NOMO-1 treated with dmso at 0.1 percent for 144 hours (cell line): ENCODE data around the gene MSH2.
A peak's percentile ranks its signal among the peaks of the same experiment; 100 is the strongest.
"Not testable (repeated sequence)": the region's sequence is repeated elsewhere in the genome, so short reads cannot be mapped to it uniquely, and the experiment has no call there.

ENCODE experiments used
- DNase-seq: peaks from one replicate; lab custom pipeline; 2025; ENCODE audit not compliant: unreplicated experiment; lab: John Stamatoyannopoulos, UW

MSH2 gene

DNA sequence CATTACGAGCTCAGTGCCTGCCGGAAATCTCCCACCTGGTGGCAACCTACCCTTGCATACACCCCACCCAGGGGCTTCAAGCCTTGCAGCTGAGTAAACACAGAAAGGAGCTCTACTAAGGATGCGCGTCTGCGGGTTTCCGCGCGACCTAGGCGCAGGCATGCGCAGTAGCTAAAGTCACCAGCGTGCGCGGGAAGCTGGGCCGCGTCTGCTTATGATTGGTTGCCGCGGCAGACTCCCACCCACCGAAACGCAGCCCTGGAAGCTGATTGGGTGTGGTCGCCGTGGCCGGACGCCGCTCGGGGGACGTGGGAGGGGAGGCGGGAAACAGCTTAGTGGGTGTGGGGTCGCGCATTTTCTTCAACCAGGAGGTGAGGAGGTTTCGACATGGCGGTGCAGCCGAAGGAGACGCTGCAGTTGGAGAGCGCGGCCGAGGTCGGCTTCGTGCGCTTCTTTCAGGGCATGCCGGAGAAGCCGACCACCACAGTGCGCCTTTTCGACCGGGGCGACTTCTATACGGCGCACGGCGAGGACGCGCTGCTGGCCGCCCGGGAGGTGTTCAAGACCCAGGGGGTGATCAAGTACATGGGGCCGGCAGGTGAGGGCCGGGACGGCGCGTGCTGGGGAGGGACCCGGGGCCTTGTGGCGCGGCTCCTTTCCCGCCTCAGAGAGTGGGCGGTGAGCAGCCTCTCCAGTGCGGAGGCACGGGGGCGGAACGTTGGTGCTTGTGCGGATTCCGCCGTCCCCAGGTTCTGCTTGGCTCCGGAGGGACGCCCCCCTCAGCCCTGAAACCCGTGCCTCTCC, at the start of gene MSH2:
TSS of gene MSH2 (plus strand) at position 352 of the 804 bp plus-strand sequence. CDS start at position 388, 36 bp downstream.
- peak; percentile 94 for DNase-seq

DNA sequence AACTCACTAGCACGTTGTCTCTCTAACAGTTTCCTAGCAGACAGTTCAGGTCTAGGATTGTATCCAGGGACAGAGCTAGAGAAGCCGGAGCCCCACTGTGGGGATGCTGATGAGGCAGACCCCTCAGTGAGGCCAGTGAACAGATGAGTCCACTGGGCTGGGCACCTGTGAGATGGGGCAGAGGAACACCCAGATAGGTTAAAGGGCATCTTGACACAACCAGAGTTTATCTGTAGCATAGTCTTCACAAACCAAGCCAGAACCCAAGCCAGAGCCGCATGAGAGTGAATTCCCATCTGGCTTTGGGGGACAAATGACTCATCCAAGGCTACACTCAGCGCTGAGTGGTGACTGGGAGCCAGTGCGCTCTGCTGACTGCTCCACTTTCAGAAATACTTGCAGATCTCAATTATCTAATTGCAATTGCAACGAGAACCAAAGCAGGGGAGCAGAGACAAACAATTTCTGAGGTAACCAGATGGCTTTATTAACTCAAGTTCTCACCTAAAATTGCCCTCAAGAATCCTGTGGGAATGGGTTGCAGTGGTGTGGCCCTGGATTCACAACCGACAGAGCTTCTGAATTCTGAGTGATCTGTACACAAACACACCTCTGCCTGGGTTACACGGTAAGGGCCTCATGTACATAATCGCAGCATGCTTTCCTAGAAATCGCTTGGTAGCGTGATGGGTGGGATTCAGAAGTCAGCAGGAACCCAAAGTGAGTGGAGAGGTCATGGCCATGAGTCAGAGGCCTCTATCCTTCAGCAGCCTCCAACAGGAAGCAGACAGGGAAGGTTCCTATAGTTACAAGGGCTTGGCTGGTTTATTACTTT, 48.7 kb upstream of the MSH2 start:
- no peak for DNase-seq

DNA sequence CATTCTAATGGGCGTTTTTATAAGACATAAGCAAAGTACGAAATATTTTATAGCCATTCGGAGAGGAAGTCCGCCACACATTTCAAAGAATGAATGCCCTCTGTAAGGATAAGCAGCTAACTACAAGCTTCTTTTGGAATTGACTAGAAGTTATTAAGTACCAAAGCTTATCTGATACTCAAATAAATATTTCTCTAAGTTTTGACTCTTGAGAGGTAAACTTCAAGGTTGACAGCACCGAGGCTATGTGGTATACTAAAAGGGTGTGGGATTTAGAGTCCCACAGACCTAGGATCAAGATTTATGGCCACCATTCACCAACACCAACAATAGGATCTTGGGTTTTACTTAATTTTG, 48.1 kb upstream of the MSH2 start:
- no peak for DNase-seq

DNA sequence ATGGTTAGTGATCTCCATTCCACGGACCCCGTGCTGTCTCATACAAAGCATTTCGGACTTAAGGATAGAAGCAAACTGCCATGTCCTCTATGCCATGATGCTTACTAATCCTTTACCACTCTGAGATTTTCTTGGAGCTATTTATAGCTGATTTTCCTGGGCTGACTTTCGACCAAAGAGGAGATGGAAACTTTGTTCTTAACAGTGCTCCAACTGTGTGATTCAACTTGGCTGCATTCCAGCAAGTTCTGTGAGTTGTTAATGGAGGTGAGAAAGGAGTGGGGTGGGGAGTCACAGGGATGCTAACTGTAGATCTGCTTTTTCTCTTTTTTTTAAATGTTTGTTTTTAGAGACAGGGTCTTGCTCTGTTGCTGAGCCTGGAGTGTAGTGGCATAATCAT, 45.5 kb upstream of the MSH2 start:
- no peak for DNase-seq

DNA sequence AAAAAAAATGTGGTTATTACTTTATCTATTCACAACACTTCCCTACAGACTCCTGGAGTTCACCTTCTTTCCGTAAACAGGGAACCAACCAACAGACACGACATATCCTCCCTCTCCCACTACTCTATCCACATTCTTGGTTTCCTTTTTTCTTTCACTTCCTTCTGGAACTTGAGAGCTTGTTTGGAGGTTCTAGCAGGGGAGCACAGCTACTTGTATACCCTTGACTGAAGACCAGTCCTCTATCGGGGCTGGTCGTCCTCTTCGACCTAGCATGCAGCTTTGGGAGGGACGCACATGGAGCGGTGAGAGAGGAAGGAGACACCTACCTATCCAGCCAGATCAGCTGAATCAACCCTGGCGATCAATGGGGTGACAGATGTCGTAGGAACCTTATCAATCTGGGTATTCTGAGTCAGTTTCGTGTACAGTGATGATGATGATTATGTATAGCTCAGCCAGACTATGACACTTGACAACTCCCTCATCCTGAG, 43.5 kb upstream of the MSH2 start:
- no peak for DNase-seq

DNA sequence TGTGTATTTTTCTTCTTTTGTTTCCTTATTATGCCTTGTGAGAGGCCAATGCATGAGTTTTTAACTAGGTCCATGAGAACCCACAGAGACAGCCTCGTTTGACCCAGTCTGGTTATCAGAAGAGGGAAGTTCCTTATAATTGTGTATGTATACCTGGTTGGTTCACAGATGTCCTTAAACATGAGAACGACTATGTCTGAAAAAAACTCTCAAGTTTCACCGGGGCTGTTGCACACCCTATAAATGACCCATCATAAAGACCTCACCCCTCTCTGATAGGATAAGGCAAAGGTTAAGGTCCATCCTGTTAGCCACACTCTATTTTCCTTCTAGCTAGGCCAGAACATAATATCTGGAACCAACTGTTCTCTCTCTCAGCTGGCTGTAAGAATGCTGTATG, 42.7 kb upstream of the MSH2 start:
- no peak for DNase-seq

DNA sequence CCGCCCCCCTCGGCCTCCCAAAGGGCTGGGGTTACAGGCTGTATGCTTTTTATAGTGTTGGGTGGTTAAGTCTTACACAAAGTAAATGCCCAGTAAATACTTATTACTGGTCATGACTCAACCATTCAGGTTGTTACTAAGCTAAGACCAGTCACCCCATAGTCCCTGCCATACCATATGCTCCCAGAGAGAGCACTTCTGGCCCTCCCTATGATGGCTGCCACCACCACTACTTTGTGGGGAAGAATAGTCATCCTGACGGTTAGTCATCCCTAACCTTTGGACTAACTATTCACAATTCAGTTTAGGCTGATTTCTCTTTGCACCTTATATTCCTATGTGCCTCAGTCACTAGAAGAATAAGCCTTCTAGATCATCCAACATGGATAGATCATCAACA, 42.0 kb upstream of the MSH2 start:
- DNase-seq = no peak

DNA sequence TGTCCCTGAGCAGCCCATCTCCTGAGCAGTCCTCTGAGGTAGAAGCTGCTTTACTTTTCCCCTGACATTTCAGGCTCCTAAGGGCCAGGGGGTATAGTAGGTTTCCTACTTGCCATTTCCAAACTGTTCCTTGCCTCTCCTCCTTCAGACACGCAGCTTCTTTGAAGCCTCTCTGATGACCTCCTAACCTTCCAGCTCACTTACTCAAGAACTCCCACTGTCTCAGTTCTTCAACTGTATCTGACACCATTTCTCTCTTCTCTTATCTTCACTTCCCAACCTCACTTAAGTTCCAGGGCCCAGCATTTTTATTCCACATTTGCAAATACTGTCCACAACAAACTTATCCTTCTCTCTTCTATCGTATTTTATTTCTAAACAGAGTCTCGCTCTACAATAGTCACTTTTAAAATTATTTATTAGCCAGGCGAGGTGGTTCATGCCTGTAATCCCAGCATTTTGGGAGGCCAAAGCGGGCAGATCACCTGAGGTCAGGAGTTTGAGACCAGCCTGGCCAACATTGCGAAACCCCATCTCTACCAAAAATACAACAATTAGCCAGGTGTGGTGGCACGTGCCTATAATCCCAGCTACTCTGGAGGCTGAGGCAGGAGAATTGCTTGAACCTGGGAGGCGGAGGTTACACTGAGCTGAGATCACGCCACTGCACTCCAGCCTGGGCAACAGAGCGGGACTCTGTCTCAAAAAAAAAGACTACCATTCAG, 41.3 kb upstream of the MSH2 start:
- not testable (repeated sequence) for DNase-seq

DNA sequence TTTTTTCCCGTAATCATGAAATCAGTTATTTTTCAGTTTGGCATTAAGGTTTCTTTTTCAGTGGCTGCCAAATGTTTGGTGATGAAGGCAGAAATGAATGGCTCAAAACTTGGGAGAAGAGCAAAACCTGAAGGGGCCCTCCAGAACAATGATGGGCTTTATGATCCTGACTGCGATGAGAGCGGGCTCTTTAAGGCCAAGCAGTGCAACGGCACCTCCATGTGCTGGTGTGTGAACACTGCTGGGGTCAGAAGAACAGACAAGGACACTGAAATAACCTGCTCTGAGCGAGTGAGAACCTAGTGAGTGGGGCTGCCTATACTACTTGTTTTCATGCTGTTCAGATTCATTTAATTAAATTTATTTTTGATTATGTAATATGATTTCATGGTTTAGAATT, 29.2 kb upstream of the MSH2 start:
- no peak for DNase-seq

DNA sequence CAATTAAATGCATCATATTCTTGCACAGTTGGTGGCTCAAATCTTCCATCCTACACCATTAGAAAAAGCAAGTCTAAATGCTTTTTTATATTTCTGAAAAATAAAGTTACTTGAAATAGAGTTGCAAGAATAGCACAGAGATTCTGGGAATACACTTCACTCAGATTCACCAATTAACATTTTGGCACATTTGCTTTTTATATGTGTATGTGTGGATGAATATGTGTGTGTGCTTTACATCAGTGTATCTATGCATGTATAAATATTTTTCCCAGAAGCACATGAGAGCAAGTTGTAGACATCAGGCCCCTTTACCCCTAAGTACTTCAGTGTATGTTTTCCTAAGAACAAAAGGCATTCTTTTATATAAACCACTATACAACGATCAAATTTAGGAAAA, 27.6 kb upstream of the MSH2 start:
- DNase-seq = no peak

DNA sequence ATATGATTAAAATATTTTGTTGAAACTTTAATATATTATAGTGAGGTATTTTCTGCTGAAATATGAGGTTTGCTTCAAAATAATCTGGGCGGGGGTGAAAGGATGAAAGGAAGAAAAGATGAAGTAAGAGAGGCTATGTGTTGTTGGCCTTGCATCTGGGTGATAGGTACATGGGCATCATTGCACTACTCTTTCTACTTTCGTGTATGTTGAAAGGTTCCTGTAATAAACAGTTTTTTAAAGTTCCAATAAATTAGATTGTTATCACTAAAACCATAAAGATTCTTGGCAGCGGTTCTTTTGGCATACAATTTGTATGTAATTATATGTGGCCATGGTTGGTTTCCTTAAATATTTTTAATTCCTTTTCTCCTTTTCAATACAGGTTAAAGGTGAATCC, 23.6 kb upstream of the MSH2 start:
- DNase-seq = no peak

DNA sequence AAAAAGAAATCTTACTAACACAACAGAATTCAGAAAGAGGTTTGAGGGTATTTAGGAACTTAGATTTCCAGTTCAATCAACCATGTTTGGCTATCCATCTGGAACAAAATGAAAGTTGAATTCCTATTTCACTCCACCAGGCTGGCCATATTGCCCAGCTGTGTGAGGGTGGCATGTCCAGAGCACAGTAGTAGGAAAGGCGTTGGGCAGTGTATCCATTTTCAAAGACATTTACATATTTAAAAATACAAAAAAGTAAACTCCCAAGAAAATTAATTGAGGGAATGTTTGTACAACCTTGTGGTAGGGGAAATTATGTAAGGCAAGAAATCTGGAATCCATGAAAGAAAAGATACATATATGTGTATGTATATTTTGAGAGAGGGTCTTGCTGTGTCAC, 21.5 kb upstream of the MSH2 start:
- no peak for DNase-seq

DNA sequence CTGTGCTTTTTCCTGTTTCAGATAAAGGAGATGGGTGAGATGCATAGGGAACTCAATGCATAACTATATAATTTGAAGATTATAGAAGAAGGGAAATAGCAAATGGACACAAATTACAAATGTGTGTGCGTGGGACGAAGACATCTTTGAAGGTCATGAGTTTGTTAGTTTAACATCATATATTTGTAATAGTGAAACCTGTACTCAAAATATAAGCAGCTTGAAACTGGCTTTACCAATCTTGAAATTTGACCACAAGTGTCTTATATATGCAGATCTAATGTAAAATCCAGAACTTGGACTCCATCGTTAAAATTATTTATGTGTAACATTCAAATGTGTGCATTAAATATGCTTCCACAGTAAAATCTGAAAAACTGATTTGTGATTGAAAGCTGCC, 16.4 kb upstream of the MSH2 start:
- no peak for DNase-seq

DNA sequence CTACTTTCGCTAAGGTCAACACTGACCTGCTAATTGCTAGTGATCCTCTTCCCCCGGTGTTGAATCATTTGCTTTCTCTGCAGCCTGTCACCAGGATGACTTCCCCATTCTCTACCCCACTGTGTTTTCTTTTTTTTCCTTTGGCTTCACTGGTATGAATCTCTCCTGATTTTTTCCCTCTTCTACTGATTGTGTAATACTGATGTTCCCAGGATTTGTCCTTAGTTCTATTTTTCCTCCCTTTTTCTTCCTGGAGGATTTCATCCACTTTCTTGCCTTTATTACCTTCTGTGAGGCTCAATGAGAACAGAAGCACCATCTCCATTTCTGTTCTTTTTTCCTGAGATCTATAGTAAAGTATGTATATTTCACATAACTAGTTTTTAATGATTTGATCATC, 14.1 kb upstream of the MSH2 start:
- no peak for DNase-seq

DNA sequence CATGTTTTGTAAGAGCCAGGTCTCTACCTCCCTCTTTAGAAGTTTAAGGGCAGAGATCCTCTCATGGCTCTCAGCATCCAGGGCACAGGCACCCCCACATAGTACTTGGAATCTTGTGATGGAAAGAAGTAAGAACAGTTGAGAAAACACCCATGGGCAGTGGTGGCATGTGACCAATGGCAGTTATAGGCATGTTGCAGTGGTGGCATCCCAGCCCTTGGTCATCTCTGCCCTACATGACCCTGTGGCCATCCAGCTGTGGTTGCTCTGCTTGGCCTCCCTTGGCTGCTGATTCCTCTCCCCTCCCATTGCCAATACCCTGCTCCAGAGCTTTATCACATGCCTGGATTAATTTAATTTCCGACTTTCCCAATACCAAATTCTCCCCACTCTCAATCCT, 13.3 kb upstream of the MSH2 start:
- no peak for DNase-seq

DNA sequence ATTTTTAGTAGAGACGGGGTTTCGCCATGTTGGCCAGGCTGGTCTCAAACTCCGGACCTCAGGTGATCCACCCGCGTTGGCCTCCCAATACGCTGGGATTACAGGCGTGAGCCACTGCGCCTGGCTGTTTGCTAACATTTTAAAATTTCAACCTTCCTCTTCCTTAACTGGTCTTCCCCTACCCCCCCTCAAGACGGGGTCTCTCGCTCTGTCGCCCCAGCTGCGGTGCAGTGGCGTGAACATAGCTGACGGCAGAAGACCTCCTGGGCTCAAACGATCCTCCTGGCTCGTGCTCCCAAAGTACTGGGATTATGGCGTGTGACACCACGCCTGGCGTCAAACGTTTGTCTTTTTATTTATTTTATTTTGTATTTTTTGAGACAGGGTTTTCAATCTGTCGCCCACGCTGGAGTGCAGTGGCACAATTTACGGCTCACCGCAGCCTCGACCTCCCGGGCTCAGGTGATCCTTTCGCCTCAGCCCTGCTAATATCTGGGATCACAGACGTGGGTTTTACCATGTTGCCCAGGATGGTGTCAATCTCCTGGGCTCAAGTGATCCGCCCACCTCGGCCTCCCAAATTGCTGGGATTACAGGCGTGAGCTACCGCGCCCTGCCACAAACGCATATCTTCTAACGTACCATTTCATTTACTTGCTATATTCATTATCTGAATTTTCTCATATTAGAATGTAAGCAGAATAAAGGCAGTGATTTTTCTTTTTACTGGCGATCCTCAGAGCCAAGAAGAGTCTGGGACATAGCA, 984 bp upstream of the MSH2 start:
- no peak for DNase-seq

DNA sequence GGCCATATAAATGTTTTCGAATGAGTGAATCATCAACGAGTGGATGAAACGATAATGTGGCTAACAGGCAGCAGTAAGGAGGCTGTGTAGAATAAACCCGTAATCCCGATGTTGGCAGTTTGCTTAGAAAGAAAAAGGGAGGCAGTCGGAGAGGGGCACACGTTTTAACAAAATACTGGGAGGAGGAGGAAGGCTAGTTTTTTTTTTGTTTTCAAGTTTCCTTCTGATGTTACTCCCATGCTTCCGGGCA, 476 bp upstream of the MSH2 start:
- DNase-seq = no peak

DNA sequence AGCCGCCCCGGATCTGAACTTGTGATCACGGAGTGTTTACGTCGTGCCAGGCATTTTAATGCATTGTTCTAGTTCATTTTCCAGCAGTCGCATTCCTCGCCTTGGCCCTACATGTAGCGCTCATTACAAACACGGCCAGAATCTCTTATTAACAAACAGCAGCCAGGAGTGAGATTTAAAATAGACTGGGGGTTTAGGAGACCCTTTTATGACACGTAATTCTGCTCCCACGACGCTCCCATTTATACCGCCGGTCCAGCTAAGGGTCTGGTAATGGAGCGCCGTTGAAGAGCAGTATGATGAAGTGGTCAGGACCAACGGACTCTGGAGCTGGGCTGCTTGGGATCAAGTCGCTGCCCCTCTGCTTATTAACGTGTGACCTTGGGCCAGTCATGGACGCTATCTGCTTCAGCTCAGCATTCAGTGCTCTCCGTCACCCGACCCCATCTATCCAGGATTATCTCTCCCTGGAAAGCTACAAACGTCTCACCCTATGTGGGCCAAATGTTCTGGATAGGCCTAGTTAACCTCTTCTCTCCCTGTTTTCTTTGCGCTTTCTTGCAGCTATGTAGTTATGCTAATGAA, 745 bp downstream of the MSH2 start:
- DNase-seq = no peak

DNA sequence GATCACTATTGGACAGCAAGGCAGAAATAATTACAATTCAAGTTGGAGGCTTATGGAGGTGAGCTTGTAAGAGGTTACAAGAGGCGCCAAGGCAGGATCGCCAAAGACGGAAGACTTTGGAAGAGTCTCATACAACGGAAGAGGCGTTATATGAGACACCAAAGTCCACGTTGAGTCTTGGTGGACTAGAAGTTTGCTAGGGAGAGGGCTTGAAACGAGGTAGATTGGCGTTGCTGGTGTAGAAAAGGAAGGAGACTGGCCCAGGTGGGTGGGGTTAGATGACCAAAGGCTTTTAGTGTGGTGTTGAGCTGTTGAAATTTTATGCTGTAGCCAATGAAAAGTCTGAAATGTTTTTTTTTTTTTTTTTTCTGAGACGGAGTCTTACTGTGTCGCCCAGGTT, 1.4 kb downstream of the MSH2 start:
- no peak for DNase-seq

DNA sequence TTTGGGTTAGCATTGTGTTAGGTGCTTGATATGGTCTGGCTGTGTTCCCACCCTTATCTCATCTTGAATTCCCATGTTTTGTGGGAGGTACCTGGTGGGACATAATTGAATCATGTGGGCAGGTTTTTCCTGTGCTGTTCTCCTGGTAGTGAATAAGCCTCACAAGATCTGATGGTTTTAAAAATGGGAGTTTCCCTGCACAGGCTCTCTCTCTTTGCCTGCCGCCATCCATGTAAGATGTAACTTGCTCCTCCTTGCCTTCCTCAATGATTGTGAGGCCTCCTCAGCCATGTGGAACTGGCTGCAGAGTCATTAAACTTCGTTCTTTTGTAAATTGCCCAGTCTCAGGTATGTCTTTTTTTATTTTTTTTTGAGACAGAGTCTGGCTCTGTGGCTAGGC, 2.8 kb downstream of the MSH2 start:
- no peak for DNase-seq
